ENCODE data around the gene CHCHD3. TPM values are rescaled to one million over a fixed set of nuclear protein-coding genes. Genes with fewer than 3 reads are reported as not detected.

The CHCHD3 gene
- total RNA-seq, 6 experiments from 2014 or later: 51.3 to 70.0 (median 65.7) TPM

GRCh38 chr7:133021196-133021595 lies 60.7 kb downstream of the CHCHD3 start:
- H3K9me3 Mint-ChIP-seq: no peaks in the 10 kb centered on the region
- DNase-seq: no peak
- H3K4me3 Mint-ChIP-seq: no peak overlapping the region
- no peaks in the 10 kb centered on the region for H3K27me3 Mint-ChIP-seq (ENCODE audit: insufficient read depth)
- peaks cover 5% of the 10 kb centered on the region; the same call in 1 of the 2 replicates for H3K36me3 Mint-ChIP-seq (ENCODE audit: low read depth)
- no peaks in the 10 kb centered on the region for H3K4me1 Mint-ChIP-seq (ENCODE audit: low read depth)
- H3K27ac Mint-ChIP-seq: no peak overlapping the region
- TF ChIP-seq, protein P1, sequence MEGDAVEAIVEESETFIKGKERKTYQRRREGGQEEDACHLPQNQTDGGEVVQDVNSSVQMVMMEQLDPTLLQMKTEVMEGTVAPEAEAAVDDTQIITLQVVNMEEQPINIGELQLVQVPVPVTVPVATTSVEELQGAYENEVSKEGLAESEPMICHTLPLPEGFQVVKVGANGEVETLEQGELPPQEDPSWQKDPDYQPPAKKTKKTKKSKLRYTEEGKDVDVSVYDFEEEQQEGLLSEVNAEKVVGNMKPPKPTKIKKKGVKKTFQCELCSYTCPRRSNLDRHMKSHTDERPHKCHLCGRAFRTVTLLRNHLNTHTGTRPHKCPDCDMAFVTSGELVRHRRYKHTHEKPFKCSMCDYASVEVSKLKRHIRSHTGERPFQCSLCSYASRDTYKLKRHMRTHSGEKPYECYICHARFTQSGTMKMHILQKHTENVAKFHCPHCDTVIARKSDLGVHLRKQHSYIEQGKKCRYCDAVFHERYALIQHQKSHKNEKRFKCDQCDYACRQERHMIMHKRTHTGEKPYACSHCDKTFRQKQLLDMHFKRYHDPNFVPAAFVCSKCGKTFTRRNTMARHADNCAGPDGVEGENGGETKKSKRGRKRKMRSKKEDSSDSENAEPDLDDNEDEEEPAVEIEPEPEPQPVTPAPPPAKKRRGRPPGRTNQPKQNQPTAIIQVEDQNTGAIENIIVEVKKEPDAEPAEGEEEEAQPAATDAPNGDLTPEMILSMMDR (IDR thresholded peaks at IDR 0.05): no peak

GRCh38 chr7:133020496-133020895 lies 61.4 kb downstream of the CHCHD3 start:
- Mint-ChIP-seq H3K4me1 (ENCODE audit: low read depth) (no peaks in the 10 kb centered on the region), H3K9me3 (no peaks in the 10 kb centered on the region)

DNA sequence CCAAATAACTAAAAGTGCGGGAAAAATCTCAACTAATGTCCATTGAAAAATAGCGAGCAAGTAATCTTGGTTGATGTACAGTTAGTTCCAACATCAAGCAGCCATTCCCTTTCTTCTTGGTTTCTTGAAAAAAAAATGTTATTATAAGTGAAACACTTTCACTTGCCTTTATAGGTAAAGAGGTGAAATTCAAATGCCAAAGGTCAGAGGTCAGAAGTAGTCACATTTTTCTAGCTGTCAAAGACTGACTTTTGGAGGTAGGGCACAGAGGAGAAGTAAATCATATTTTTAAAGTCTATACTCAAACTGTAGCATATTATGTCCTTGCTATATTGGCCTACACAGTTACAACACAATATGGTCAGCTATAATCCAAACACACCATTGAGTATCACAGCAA lies 62.3 kb downstream of the CHCHD3 start:
- H3K36me3 Mint-ChIP-seq (ENCODE audit: low read depth): peaks cover 5% of the 10 kb centered on the region
- DNase-seq: no peak
- no peak overlapping the region for H3K4me3 Mint-ChIP-seq
- TF ChIP-seq, protein P1 (IDR thresholded peaks at IDR 0.05): no peak
- no peaks in the 10 kb centered on the region for H3K27me3 Mint-ChIP-seq (ENCODE audit: insufficient read depth)
- no peak overlapping the region for H3K27ac Mint-ChIP-seq
- H3K9me3 Mint-ChIP-seq: no peaks in the 10 kb centered on the region
- no peaks in the 10 kb centered on the region for H3K4me1 Mint-ChIP-seq (ENCODE audit: low read depth)

More at GRCh38 chr7:133020496-133020895, 61.4 kb downstream of the CHCHD3 start:
- Mint-ChIP-seq H3K36me3 (ENCODE audit: low read depth) (peaks cover 5% of the 10 kb centered on the region; the same call in 1 of the 2 replicates), H3K27me3 (ENCODE audit: insufficient read depth) (no peaks in the 10 kb centered on the region), H3K27ac (no peak overlapping the region; the same call in 1 of the 2 replicates), H3K4me3 (no peak overlapping the region)
- TF ChIP-seq, protein P1 (IDR thresholded peaks at IDR 0.05): no peak
- DNase-seq: no peak

GRCh38 chr7:133016604-133017003 lies 65.3 kb downstream of the CHCHD3 start:
- Mint-ChIP-seq H3K36me3 (ENCODE audit: low read depth) (peaks cover 5% of the 10 kb centered on the region), H3K9me3 (no peaks in the 10 kb centered on the region), H3K27me3 (ENCODE audit: insufficient read depth) (no peaks in the 10 kb centered on the region; the same call in 1 of the 2 replicates), H3K4me3 (no peak overlapping the region), H3K27ac (no peak overlapping the region), H3K4me1 (ENCODE audit: low read depth) (no peaks in the 10 kb centered on the region)
- TF ChIP-seq, protein P1 (IDR thresholded peaks at IDR 0.05): no peak
- DNase-seq: no peak

DNA sequence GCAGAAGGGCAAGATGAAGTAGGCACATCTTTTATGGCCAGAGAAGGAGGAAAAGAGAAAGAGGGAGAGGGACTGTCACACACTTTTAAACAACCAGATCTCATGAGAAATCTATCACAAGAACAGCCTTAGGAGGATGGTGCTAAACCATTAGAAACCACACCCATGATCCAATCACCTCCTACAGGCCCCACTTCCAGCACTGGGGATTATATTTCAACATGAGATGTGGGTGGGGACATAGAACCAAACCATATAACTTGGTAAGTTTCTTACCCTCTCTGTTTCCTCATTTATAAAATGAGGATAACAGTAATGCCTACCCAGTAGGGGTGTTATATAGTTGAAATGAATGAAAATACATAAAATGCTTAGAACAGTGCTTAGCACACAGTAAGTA lies 66.0 kb downstream of the CHCHD3 start:
- no peak overlapping the region for H3K4me3 Mint-ChIP-seq
- DNase-seq: no peak
- no peak overlapping the region for H3K27ac Mint-ChIP-seq
- H3K9me3 Mint-ChIP-seq: no peaks in the 10 kb centered on the region
- H3K27me3 Mint-ChIP-seq (ENCODE audit: insufficient read depth): no peaks in the 10 kb centered on the region; the same call in 1 of the 2 replicates
- H3K4me1 Mint-ChIP-seq (ENCODE audit: low read depth): no peaks in the 10 kb centered on the region
- H3K36me3 Mint-ChIP-seq (ENCODE audit: low read depth): peaks cover 5% of the 10 kb centered on the region
- TF ChIP-seq, protein P1 (IDR thresholded peaks at IDR 0.05): no peak

DNA sequence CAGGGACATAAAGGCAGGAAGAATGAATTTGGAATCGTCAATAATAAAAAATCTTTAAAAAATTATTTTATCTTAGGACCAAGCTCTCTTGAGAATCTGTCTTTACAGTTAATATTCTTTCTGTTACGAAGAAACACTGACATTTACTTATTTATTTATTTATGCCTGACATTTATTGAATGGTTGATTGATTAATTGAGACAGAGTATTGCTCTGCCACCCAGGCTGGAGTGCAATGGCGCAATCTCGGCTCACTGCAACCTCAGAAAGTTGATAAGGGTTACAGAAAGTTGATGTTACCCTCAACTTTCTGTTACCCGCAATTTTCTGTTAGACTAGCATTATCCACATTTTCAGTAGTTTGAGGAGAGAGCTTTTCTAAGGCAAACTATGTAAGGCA lies 70.1 kb downstream of the CHCHD3 start:
- TF ChIP-seq, protein P1 (IDR thresholded peaks at IDR 0.05): no peak
- Mint-ChIP-seq H3K36me3 (ENCODE audit: low read depth) (peaks cover 19% of the 10 kb centered on the region), H3K4me1 (ENCODE audit: low read depth) (peaks cover 9% of the 10 kb centered on the region), H3K9me3 (peaks cover 9% of the 10 kb centered on the region), H3K27me3 (ENCODE audit: insufficient read depth) (peaks cover 1% of the 10 kb centered on the region; the same call in 1 of the 2 replicates), H3K4me3 (no peak overlapping the region), H3K27ac (no peak overlapping the region)
- DNase-seq: no peak

Measured in HFFc6 (cell line).